HCT116 (cell line): Measurements from ENCODE around the gene RPL4.

Source experiments
- CTCF ChIP-seq, 3 experiments: fragments of 200-600 bp in 1 of 3; sonication (generic) in 1 of 3; IDR thresholded peaks in 2 of 3; conservative IDR thresholded peaks in 1 of 3; 2 replicates each; pipeline ENCODE4 v1.5.1; 2012 to 2017; ENCODE audit warnings: low read depth in 2 of 3, low read length in 2 of 3, antibody characterized with exemption in 1 of 3, borderline replicate concordance in 1 of 3, control low read depth in 1 of 3, mild to moderate bottlenecking in 1 of 3, mixed read lengths in 1 of 3, mixed run types in 1 of 3, moderate library complexity in 1 of 3; ENCODE audit not compliant: insufficient read depth in 1 of 3
- EGR1 ChIP-seq: IDR thresholded peaks from 2 replicates; pipeline ENCODE4 v1.6.1; 2012; ENCODE audit warnings: low read depth
- EZH2phosphoT487 ChIP-seq: fragments of 200-600 bp; IDR thresholded peaks from 2 replicates; pipeline ENCODE4 v1.6.1; 2018; ENCODE audit warnings: antibody characterized with exemption, borderline replicate concordance
- POLR2AphosphoS5 ChIP-seq: IDR thresholded peaks from 2 replicates; pipeline ENCODE4 v1.6.1; 2011; ENCODE audit warnings: mild to moderate bottlenecking, low read depth, low read length, moderate library complexity
- RAD21 ChIP-seq: IDR thresholded peaks from 2 replicates; pipeline ENCODE4 v1.6.1; 2012; ENCODE audit warnings: low read depth, mild to moderate bottlenecking
- SP1 ChIP-seq: IDR thresholded peaks from 2 replicates; pipeline ENCODE4 v1.6.1; 2012; ENCODE audit warnings: low read depth
- SRF ChIP-seq: IDR thresholded peaks from 2 replicates; pipeline ENCODE4 v1.6.1; 2012; ENCODE audit warnings: low read depth
- ZBTB33 ChIP-seq: IDR thresholded peaks from 2 replicates; pipeline ENCODE4 v1.6.1; 2011; ENCODE audit warnings: mild to moderate bottlenecking, low read length, moderate library complexity; ENCODE audit not compliant: insufficient replicate concordance; ENCODE audit errors: extremely low read depth
- ZFX ChIP-seq: fragments of 450-650 bp; IDR thresholded peaks from 2 replicates; pipeline ENCODE4 v1.6.1; 2017

- TF ChIP-seq CTCF (IDR thresholded peaks at IDR 0.05 in 2 of 3, conservative IDR thresholded peaks at IDR 0.05 in 1 of 3; ENCODE audit: borderline replicate concordance in 1 of 3, insufficient read depth in 1 of 3, low read depth in 2 of 3, low read length in 2 of 3) (no peak), ZFX (no peak), EZH2phosphoT487 (no peak), SRF (no peak), EGR1 (no peak), SP1 (peak; percentile 51), POLR2AphosphoS5 (peak; percentile 94), RAD21 (no peak), ZBTB33 (peak; percentile 88)
Observed at GRCh38 chr15:66504563-66505429, at the start of gene RPL4, which contains the start of gene ZWILCH.
